Mammary epithelial cell (primary cell): ENCODE measurements around the gene PSD2.
A peak's percentile ranks its signal among the peaks of the same experiment; 100 is the strongest.

Experiments used
- EZH2 ChIP-seq: IDR thresholded peaks from 2 replicates; pipeline ENCODE4 v1.6.1; 2012; ENCODE audit warnings: low read length, inconsistent platforms, borderline replicate concordance
- TF ChIP-seq, protein P1 (sequence below), 2 donors: IDR thresholded peaks in 1 of 2; conservative IDR thresholded peaks in 1 of 2; 2 replicates each; pipeline ENCODE4 v1.5.1; 2011 to 2012; ENCODE audit warnings: inconsistent platforms in 2 of 2, low read length in 2 of 2, mild to moderate bottlenecking in 2 of 2, control low read depth in 1 of 2, low read depth in 1 of 2; ENCODE audit not compliant: insufficient read depth in 1 of 2; ENCODE audit errors: extremely low read depth in 1 of 2

GRCh38 chr5:139787568-139788293 is 7.9 kb upstream of the PSD2 start:
- TF ChIP-seq, protein P1, sequence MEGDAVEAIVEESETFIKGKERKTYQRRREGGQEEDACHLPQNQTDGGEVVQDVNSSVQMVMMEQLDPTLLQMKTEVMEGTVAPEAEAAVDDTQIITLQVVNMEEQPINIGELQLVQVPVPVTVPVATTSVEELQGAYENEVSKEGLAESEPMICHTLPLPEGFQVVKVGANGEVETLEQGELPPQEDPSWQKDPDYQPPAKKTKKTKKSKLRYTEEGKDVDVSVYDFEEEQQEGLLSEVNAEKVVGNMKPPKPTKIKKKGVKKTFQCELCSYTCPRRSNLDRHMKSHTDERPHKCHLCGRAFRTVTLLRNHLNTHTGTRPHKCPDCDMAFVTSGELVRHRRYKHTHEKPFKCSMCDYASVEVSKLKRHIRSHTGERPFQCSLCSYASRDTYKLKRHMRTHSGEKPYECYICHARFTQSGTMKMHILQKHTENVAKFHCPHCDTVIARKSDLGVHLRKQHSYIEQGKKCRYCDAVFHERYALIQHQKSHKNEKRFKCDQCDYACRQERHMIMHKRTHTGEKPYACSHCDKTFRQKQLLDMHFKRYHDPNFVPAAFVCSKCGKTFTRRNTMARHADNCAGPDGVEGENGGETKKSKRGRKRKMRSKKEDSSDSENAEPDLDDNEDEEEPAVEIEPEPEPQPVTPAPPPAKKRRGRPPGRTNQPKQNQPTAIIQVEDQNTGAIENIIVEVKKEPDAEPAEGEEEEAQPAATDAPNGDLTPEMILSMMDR (conservative IDR thresholded peaks at IDR 0.05 in 1 of 2, IDR thresholded peaks at IDR 0.05 in 1 of 2; ENCODE audit: extremely low read depth in 1 of 2, insufficient read depth in 1 of 2, low read depth in 1 of 2, low read length in 2 of 2), result peak; percentile 65 to 95
- TF ChIP-seq EZH2, result no peak
